Fibroblast of skin of right biceps (primary cell): ENCODE data around the gene ALDH4A1.

Source experiments
- DNase-seq: peaks from one replicate; pipeline ENCODE4 v3.0.0-alpha.2; 2013

Gene ALDH4A1, protein sequence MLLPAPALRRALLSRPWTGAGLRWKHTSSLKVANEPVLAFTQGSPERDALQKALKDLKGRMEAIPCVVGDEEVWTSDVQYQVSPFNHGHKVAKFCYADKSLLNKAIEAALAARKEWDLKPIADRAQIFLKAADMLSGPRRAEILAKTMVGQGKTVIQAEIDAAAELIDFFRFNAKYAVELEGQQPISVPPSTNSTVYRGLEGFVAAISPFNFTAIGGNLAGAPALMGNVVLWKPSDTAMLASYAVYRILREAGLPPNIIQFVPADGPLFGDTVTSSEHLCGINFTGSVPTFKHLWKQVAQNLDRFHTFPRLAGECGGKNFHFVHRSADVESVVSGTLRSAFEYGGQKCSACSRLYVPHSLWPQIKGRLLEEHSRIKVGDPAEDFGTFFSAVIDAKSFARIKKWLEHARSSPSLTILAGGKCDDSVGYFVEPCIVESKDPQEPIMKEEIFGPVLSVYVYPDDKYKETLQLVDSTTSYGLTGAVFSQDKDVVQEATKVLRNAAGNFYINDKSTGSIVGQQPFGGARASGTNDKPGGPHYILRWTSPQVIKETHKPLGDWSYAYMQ

DNA sequence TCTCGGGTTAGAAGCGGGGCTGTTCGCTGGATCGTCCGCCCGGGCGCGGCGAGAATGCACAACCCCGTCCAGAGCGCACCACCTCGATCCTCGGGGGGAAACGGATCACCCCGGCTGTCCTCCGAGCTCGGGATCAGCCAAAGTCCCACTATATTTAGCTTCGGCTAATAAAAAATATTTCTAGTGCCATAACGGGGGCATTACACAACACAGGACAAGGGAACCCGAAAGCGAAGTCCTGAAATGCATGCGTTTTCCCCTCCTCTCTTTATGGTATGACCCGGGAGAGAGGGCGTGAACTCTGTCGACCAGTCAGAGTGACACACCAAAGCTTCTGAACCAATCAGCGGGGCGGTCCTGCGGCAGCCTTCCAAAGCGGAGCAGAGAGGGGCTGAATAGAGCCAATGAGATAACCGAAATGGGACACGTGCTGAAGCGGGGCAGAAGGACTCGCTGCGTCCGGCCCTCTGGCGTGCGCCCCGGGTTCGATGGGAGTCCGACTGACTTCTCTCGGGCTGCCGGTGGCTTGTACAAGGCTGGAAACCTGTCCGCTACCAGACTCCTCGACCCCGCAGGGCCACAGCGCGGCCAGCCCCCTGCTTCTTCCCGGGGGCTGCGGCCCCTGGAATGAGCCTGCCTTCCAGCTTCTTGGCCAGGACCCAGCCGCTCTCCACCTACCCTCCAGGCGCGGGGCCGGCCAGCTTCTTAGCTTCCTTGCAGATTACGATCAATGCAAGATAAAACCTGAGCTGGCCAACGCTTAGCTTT is at the start of gene ALDH4A1:
Gene ALDH4A1 (minus strand): TSS at position 33 of the 768 bp plus-strand sequence. CDS start 32 bp downstream, at position 1.
- DNase-seq, result peak; percentile 99

DNA sequence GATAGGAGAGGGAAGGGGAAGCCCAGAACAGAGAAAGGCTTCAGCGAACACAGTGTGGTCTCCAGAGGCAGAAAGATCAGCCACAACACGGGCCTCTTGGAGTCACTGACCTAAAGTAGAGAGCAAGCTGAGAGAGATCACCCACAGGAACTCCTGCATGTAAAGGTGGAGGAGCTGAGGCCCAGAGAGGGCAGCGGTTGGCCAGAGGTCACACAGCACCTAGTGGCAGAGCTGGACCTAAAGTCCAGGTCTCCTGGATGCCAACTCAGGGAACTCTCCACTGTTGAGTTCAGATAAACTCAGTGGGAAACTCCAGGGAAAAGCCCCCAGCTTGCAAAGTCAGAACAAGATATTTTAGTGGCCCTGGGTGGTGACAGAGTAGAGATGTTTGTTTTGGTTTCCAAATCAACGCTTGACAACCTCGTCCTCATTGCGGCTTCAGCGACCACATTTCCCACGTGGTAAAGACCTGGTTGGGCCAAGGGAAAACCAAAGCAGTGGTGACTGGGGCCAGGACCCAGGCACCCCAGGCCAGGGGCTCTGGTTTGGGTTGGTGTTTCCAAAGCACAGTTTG is 49.5 kb upstream of the ALDH4A1 start:
- DNase-seq, result no peak

DNA sequence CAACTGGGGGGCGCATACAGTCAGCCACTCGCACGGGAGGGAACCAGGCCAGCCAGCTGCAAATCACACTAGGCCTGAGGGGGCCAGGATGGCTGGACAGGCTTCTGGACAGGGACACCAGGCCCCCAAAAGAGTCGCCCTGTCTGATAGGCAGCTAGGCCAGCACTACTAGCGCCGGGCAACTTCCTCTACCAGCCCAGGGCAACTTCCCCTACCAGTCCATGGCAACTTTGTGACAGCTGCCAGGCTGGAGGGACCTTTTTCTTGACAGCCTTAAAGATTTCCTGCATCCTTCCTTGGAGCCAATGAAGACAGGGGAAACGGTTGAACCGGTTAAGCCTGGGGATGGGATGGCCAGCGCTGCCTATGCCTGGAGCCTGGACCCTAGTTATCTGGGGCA is 49.1 kb upstream of the ALDH4A1 start:
- no peak for DNase-seq

DNA sequence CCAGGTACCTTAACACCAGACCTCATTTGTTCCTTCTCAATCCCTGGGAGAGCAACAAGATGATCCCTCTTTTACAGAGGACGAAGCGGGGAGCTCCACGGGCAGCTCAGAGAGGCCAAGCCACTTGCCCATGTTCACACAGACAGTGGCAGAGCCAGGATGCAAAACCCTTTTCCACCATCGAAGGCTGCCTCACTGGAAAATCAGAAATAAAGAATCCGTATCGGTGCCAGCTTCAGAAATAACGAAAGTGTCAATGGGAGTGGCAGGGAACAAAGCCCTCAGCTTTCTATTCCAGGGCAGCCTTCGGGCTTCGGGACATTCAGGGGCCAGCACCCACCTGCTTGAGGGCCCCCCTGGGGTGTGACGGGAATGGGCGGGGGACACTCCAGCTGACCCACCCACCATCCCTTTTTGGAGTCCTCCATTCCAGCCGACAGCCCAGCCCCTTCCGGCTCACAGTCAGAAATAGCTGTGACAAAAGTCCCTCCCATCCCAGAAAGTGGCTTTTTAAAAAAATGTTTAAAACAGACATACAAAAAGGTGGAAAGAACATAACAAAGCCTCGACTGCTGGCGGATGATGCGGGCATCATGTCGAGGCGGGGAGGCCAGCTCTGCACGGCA is 48.2 kb upstream of the ALDH4A1 start:
- peak; percentile 63 for DNase-seq

DNA sequence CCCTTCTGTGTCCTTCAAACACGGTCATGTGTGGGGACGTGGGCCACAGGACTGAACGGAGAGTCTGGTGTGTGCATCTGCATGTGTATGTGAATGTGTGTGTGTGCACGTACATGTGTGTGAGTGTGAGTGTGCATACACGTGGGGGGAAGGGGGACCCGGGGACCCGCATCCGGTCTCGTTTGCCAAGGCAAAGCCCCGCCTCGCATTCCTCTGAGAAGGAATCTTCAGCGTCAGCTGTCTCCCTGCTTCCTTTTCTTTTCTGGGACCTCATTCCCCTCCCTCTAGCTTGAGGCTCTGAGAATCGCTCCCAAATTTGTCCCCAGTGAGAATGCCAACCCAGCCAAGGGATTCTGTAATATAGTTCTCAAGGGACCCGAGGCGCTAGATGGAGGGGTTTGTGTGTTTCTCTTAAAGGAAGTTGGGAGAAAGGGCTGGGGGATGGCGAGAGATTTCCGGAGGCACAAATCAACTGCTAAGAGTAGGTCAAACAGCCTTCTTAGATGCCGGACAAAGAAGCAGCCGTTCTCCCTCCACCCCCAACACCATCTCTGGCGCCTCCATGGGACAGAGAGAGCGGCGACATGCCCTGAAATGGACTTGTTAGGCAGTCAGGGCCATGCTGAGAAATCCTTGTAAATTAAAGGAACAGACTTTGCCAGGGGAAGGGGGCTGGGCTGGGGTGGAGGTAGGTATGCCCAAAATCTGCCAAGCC is 47.5 kb upstream of the ALDH4A1 start:
- DNase-seq, result peak; percentile 91

DNA sequence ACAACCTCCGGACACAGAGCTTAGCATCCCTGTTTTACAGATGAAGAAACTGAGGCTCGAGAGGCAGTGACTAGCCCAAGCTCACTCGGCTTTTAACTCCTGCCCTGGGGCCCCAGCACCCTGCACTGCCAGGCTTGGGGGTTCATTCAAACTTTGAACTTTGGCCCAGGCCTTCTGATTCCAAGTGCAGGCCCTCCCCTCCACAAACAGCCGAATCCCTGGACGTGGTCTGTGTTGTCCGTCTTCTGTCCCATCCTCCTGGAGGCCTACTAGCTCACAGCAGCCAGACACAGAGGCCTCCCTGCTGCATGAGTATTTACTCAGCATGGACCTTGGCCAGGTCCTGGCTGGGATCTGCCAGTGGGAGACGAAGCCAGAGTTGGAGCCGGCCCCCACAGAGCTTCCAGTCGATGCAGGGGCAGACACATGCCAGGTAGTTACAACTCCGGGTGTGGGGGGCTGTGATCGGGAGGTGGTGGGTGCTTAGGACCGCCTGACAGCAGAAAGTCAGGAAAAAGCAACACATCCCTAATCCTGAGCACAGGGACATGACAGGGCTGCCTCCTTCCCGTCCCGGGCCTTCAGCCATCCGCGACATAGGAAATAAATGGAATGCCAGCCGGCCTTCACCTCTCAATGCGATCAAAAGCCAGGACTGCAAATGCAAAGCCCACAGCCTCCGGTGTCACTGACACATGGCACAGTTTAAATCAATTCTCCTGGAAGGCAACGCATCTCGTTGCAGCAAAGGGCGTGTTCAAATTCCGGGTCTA is 46.7 kb upstream of the ALDH4A1 start:
- DNase-seq, result peak; percentile 86

DNA sequence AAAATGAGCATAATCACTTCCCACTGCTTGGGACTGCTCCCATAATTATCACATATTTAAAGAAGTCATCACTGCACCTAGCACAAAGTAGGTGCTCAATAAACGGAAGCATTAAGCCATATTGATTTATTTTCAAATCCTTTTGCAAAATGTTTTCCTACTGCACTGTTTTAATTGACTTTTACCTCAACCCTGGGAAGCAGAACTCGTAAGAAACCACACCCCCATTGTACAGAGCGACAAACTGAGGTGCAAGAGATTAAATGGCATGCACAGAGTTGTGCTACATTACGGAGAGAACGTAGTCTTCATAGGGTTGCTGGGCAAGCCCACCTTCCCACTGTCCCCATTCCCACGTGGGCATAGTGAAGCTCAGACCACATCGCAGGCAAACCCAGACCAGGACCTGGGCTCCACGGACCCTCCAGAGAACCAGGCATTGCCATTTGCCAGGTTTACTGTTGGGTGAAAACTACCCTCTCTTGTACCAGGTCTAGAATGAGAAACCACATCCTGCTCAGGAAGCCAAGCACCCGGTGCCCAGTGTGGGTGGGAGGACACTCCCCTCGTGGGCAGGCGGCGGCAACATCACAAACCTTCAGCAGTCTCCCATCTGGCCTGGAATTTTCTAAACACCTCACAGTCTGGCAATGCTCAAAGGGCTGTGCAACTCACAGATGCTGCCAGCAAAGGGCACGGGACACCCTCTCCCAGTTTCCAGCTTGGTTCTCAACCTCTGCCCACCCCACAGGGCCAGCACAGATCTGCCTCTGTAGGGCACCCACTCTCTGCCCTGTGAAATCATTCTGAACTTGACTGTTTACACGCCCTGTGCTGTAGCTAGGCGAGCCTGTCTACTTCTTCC is 45.9 kb upstream of the ALDH4A1 start:
- no peak for DNase-seq

DNA sequence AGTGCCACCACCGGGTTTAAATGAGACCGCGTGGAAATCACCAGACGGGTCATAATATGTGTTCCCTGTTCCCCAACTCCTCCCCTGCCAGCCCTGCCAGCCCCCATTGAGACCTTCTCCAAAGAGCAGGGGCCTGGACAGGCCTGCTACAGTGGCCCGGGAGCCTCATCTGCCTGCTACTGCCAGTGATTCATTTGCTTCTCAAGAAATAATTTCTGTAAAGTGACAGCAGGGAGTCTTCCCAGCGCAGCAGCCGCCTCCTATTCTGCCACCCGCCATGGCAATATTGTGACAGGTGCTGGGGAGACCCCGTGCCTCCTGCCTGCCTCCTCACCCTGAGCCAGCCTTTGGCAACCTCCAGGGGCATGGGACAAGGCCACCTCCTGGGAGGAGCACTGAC is 45.2 kb upstream of the ALDH4A1 start:
- DNase-seq, result no peak

DNA sequence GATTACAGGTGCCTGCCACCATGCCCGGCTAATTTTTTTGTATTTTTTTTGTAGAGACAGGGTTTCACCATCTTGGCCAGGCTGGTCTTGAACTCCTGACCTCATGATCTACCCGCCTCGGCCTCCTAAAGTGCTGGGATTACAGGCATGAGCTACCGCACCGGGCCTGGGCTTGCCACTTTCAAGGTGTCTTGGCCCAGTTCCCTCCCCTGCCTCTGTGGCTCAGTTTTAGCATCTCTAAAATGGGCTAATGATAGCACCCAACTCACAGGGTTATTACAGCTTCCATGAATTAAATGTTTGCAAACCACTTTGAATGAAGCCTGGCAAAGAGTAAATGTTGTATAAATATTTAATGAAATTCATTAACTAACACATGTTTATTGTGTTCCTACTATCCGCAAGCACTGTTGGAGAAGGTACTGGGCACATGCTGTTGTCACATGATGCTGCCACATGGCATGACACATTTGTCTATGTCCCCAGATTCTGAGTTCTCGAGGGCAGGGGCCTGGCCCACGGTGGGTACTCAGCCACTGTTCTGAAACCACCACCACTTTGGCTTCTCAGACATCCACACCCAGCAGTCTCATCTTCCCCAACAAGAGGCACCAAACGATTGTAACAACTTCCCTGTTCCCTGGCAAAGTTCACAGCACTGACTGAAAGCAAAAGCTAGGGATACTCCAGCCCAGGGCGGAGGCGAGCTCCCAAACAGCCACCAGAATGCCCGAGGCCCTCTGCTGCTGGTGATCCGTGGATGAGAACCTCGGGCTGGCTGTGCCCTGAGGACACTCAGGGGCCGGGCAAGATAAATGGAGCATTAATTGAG is 44.4 kb upstream of the ALDH4A1 start:
- no peak for DNase-seq

DNA sequence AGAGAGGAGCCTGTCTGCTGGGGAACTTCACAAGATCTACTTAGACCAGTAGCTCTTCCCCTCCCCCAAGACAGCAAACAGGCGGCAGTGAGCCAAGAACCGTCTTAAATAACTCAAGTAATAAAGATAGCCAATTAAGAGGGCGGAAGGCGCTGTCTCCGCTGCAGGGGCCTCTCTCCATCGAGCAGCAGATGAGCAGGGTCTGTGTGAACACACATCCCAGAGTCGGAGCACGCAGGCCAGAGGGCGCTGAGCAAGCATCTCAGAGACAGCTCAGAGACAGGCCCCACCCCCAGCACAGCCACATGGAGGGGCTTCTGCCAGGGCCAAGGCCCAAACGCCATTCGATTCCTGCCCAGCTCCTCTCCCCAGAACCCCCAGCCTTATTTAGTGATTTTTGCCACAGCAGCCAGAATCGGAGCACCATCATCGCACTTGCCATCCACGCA is 43.1 kb upstream of the ALDH4A1 start:
- peak; percentile 92 for DNase-seq

DNA sequence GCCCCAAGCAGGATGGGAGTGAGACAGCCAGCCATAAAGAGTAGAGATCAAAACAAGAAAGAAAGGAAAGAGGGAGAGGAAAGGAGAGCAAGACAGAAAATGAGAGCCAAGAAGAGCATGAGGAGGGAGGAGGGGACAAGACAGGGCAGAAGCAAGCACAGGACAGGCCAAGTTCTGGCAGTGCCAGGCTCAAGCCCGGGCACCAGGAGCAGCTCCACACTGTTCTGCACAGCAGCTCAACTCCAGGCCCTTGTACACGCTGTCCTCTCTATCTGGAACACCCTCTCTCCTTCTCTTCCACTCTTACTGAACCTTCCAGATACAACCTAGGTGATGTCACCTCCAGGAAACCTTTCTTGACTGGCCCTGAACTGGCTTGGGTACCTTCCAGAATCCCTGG is 42.5 kb upstream of the ALDH4A1 start:
- no peak for DNase-seq

DNA sequence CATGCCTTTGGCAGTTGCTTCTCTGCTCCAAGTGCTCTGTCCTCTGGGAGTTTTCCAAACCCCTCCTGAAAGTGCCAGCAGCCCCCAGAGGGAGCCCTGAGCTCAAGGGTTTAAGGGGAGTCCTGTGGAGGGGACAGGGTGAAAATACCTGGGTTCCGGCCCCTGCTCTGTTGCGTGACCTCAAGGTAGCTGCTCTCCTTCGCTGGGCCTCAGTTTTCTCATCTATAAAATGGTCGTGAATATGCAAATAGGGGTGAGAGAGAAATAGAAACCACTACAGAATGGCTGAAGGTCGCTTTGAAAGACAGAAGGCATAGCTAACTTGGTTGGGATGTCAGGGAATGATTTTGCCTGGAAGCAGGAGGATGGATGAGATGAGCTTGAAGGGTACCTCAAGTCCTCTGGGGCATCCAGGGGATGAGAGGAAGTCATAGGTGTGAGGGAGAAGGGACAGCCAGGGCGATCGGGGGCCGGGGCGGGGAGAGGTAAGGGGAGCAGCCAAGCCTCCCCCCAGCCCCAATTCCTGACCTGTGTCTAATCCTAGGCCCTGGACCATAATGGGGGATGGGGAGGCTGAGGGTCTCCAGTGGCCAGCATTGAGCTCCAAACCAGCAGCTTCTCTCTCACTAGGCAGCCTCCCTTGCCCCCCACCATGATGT is 41.7 kb upstream of the ALDH4A1 start:
- no peak for DNase-seq

DNA sequence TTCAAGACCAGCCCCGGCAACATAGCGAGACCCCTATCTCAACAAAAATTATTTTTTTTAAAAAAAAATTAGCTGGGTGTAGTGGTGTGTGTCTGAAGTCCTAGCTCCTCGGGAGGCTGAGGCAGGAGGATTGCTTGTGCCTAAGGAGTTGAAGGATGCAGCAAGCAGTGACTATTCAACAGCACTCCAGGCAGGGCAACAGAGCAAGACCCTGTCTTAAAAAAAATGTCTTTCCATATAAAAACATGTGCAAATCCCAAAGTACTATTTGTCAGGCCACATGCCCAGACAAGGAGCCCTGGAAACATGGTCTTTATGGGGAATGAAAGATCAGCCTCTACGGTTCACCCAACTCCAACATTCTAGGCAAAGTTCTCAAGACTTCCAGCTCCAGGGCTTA is 40.8 kb upstream of the ALDH4A1 start:
- DNase-seq, result no peak

DNA sequence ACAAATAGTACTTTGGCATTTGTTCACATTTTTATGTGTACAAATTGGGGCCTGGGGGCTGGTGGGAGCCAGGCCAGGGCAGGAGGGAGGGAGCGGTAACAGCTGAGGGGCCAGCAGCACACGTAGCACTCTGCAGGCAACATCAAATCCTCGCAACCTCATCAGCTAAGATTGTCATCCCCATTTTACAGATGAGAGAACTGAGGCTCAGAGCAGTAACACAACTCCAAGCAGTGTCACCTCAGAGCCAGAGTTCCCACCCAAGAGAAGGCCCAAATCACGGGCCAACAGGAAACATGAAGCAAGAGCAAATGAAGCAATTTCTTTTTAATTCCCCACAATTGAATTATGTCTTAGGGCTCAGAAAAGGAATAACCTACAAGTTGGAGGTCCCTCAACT is 40.0 kb upstream of the ALDH4A1 start:
- no peak for DNase-seq

DNA sequence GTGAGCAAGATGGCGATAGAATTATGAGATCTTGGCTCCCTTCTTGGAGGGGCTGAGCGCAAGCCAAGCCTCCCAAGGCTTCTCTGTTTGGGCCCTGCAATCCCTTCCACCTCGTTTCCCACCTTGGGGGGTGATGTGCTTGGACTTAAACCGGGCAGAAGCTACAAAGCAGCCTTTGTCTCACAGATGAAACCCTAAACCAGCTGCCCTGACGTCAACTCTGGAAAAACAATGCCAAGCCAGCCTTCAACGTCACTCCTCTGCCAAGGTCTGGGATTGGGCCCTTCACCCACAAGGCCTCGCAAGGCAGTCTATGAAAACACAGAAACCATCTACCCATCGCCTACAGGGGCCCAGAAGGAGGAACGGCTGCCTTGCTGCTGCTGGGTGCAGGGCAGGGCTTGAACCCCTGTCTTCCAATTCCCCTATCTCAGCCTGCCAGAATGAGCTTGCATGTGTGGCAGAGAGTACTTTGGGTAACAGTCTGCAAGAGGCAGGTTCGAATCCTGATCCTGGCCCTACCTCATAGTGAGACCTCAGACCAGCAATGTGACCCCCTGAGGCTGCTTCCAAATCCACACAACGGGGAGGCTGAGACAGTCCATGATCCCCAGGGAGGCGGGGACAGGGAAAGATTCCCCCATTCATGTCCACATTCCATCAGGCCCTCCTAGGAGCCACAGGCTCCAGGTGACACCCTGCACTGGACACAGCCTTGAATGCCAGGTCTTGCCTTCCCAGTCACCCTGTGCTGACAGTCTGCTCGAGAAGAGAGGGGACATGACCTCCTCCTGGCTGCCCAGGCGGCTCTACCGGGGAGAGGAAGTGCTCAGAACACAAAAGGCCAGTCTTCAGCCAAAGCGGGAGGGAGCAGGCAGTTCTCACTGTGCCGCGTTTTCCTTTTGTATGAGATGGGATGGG is 39.1 kb upstream of the ALDH4A1 start:
- DNase-seq, result peak; percentile 59

DNA sequence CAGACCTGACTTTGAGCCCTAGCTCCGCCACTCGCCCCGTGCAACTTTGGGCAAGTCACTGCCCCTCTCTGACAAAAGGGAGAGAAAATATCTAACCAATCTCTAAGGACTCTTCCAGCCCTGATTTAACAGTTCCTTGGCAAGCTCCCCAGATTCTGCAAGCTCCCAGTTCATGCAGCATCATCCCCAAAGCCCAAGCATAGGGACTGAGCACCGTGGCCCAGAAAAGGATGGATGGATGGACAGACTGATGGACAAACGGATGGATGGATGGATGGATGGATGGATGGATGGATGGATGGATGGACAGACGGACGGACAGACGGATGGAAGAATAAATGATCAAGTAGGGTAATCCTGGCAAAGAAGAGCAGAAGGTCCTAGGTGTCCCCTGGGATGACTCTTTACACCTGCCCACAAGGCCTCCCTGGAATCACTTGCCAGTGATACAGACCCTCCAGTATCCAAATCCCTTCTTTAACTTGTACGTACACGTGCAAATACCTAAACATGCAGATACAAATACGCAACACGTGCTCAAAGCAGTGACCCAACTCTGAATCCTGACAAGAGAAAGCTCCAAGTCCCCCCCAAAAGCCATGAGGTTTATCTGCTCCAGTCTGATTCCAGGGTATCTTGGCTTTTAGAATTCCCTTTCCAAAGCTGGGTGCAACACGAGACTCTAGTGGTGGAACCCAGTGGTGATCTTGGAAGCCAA is 38.1 kb upstream of the ALDH4A1 start:
- no peak for DNase-seq
